ENCODE data around the gene SCD. TPM values are rescaled to one million over a fixed set of nuclear protein-coding genes. Genes with fewer than 3 reads are reported as not detected.

The SCD gene
- total RNA-seq, 4 donors from 2014 or later: 2.2 to 29.7 (median 5.1) TPM

- WGBS, 2 donors: 72 to 73% methylated on average over 12 of the region's 12 CpGs
- Histone ChIP-seq H3K4me1 (peaks cover 0 to 2% of the 10 kb centered on the region in 2 donors), H3K36me3 (no peaks in the 10 kb centered on the region), H3K4me3 (replicated peaks in 1 of 3) (no peak overlapping the region), H3K27ac (no peak overlapping the region), H3K9me3 (no peaks in the 10 kb centered on the region), H3K27me3 (no peaks in the 10 kb centered on the region)
- TF ChIP-seq POLR2A (IDR thresholded peaks at IDR 0.05): no peak
- TF ChIP-seq, protein P1, sequence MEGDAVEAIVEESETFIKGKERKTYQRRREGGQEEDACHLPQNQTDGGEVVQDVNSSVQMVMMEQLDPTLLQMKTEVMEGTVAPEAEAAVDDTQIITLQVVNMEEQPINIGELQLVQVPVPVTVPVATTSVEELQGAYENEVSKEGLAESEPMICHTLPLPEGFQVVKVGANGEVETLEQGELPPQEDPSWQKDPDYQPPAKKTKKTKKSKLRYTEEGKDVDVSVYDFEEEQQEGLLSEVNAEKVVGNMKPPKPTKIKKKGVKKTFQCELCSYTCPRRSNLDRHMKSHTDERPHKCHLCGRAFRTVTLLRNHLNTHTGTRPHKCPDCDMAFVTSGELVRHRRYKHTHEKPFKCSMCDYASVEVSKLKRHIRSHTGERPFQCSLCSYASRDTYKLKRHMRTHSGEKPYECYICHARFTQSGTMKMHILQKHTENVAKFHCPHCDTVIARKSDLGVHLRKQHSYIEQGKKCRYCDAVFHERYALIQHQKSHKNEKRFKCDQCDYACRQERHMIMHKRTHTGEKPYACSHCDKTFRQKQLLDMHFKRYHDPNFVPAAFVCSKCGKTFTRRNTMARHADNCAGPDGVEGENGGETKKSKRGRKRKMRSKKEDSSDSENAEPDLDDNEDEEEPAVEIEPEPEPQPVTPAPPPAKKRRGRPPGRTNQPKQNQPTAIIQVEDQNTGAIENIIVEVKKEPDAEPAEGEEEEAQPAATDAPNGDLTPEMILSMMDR (IDR thresholded peaks at IDR 0.05): no peak
- peak in 1 of 2 donors; percentile 21 for DNase-seq
- intact Hi-C loops (cut with DNase I): no loop called here
Measured at GRCh38 chr10:100340948-100341847, 5.8 kb upstream of the SCD start.

GRCh38 chr10:100341953-100342626 lies 4.9 kb upstream of the SCD start:
- no peaks in the 10 kb centered on the region for H3K27me3 ChIP-seq
- no peaks in the 10 kb centered on the region for H3K36me3 ChIP-seq
- peak; percentile 12 to 27 for DNase-seq
- 44 to 49% methylated on average over 7 to 9 of the region's 9 CpGs for WGBS, 2 donors
- intact Hi-C loops (cut with DNase I): no loop called here
- H3K27ac ChIP-seq: no peak overlapping the region
- peaks cover 0 to 8% of the 10 kb centered on the region in 2 donors for H3K4me1 ChIP-seq
- no peak overlapping the region for H3K4me3 ChIP-seq (replicated peaks in 1 of 3)
- TF ChIP-seq POLR2A (IDR thresholded peaks at IDR 0.05): no peak
- TF ChIP-seq, protein P1 (IDR thresholded peaks at IDR 0.05): peak in 4 of 6 experiments; percentile 28 to 48 (median 40)
- no peaks in the 10 kb centered on the region for H3K9me3 ChIP-seq

DNA sequence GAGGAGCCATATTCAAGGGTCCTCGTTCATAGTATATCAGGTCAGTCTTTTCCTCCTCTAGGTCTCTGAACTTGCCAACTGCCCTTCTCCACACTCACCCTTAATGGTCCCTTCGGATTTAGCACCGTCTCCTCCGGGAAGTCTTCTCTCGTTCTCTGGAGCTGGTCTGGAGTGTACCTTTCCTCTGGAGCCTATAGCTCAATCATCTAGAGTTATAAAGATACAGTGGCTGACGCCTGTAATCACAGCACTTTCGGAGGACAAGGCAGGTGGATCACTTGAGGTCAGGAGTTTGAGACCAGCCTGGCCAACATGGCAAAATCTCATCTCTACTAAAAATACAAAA lies 4.4 kb upstream of the SCD start:
- intact Hi-C loops (cut with DNase I): no loop called here
- H3K4me3 ChIP-seq (replicated peaks in 1 of 3): no peak overlapping the region
- no peaks in the 10 kb centered on the region for H3K9me3 ChIP-seq
- H3K27me3 ChIP-seq: no peaks in the 10 kb centered on the region
- H3K36me3 ChIP-seq: no peaks in the 10 kb centered on the region
- peaks cover 1 to 13% of the 10 kb centered on the region in 2 donors for H3K4me1 ChIP-seq
- DNase-seq: no peak
- 79% methylated on average over 7 of the region's 7 CpGs for whole genome bisulfite sequencing, 2 donors
- H3K27ac ChIP-seq: no peak overlapping the region
- TF ChIP-seq, protein P1 (IDR thresholded peaks at IDR 0.05): no peak
- TF ChIP-seq POLR2A (IDR thresholded peaks at IDR 0.05): no peak

DNA sequence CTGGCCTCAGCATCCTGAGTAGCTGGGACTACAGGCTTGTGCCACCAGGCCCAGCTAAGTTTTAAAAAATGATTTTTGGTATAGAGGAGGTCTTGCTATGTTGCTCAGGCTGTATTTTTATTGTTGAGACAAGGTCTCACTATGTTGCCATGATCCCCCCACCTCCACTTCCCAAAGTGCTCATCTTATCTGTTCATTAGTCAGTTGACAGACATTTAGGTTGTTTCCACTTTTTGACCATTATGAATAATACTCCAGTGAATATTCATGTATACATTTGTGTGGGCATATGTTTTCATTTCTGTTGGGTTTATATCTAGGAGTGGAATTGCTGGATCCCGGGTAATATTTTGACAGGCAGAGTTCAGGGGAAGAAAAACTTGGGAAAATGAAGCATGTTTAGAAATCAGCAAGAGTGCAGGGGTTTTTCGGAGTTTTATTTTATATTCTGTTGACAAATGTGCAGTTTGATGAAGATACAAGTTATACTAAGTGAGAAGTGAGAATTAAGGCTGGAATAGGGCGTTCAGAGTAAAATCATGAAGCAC lies 2.7 kb upstream of the SCD start:
- intact Hi-C loops (cut with DNase I): no loop called here
- Histone ChIP-seq H3K9me3 (no peaks in the 10 kb centered on the region), H3K4me3 (replicated peaks in 1 of 3) (no peak overlapping the region), H3K27ac (no peak overlapping the region), H3K36me3 (no peaks in the 10 kb centered on the region), H3K4me1 (peaks cover 4 to 15% of the 10 kb centered on the region in 2 donors), H3K27me3 (no peaks in the 10 kb centered on the region)
- no peak for DNase-seq
- TF ChIP-seq, protein P1 (IDR thresholded peaks at IDR 0.05): no peak
- no peak for TF ChIP-seq POLR2A (IDR thresholded peaks at IDR 0.05)
- WGBS, 2 donors: 71 to 72% methylated on average over 3 of the region's 3 CpGs

Measured in thyroid gland (tissue), 4 donors.